ENCODE measurements around the gene NOP10.
A peak's percentile ranks its signal among the peaks of the same experiment; 100 is the strongest.
"Not testable (repeated sequence)": the region's sequence is repeated elsewhere in the genome, so short reads cannot be mapped to it uniquely, and the experiment has no call there.

Gene NOP10
- 30.2 to 72.2 (median 44.3) reads per million in 4 experiments for total RNA-seq

- peak; percentile 87 for DNase-seq
These were observed at the start of gene NOP10, which contains the start of gene NUTM1 for GRCh38 chr15:34342737-34343575. TSS of gene NOP10 (minus strand) at chr15:34343136. CDS start at chr15:34343073, 63 bp downstream. TSS of gene NUTM1 (plus strand) at chr15:34343315. CDS start at chr15:34343697, 382 bp downstream.

- DNase-seq, result not testable (repeated sequence)
These were observed 46.7 kb upstream of the NOP10 start for GRCh38 chr15:34389594-34390086.

GRCh38 chr15:34381829-34382521 is 39.0 kb upstream of the NOP10 start:
- DNase-seq, result not testable (repeated sequence)

- DNase-seq, result not testable (repeated sequence)
These were observed 37.6 kb upstream of the NOP10 start for GRCh38 chr15:34380491-34380890.

- DNase-seq, result no peak
These were observed 33.9 kb upstream of the NOP10 start for GRCh38 chr15:34376856-34377255.

GRCh38 chr15:34375541-34375940 is 32.6 kb upstream of the NOP10 start:
- DNase-seq, result not testable (repeated sequence)

- DNase-seq, result no peak
These were observed 31.9 kb upstream of the NOP10 start for GRCh38 chr15:34374816-34375215.

GRCh38 chr15:34373951-34374350 is 31.0 kb upstream of the NOP10 start:
- no peak for DNase-seq

- no peak for DNase-seq
These were observed 27.7 kb upstream of the NOP10 start for GRCh38 chr15:34370643-34371042.

- DNase-seq, result no peak
These were observed 27.2 kb upstream of the NOP10 start for GRCh38 chr15:34370129-34370528.

GRCh38 chr15:34367101-34368081 is 24.5 kb upstream of the NOP10 start, which contains the start of gene LPCAT4:
TSS of gene LPCAT4 (minus strand) at chr15:34367196. CDS start at chr15:34367100, 96 bp downstream.
- DNase-seq, result peak; percentile 80

GRCh38 chr15:34366271-34367065 is 23.5 kb upstream of the NOP10 start:
- peak; percentile 20 for DNase-seq

GRCh38 chr15:34365836-34366235 is 22.9 kb upstream of the NOP10 start:
- DNase-seq, result no peak

- DNase-seq, result no peak
These were observed 22.3 kb upstream of the NOP10 start for GRCh38 chr15:34365091-34365825.

- DNase-seq, result no peak
These were observed 21.1 kb upstream of the NOP10 start for GRCh38 chr15:34364041-34364440.

GRCh38 chr15:34362047-34362773 is 19.3 kb upstream of the NOP10 start:
- no peak for DNase-seq

GRCh38 chr15:34361278-34361677 is 18.3 kb upstream of the NOP10 start:
- no peak for DNase-seq

GRCh38 chr15:34360298-34360697 is 17.4 kb upstream of the NOP10 start:
- no peak for DNase-seq

- no peak for DNase-seq
These were observed 16.5 kb upstream of the NOP10 start for GRCh38 chr15:34359416-34359815.

GRCh38 chr15:34358948-34359347 is 16.0 kb upstream of the NOP10 start:
- DNase-seq, result no peak
